Keratinocyte (primary cell): ENCODE results near the gene PDILT.

Experiments
- EZH2 ChIP-seq: IDR thresholded peaks from one replicate; pipeline ENCODE4 v1.6.1; 2012; ENCODE audit warnings: inconsistent platforms, mild to moderate bottlenecking, low read length, moderate library complexity
- TF ChIP-seq, protein P1 (sequence below), 3 experiments: IDR thresholded peaks in 1 of 3; conservative IDR thresholded peaks in 1 of 3; optimal IDR thresholded peaks in 1 of 3; 2 replicates in 2 of 3; 3 replicates in 1 of 3; pipeline versions ENCODE3 to v1.5.1; 2011; ENCODE audit warnings: low read length in 3 of 3, mild to moderate bottlenecking in 3 of 3, moderate library complexity in 2 of 3, control low read depth in 1 of 3, inconsistent platforms in 1 of 3; ENCODE audit not compliant: insufficient read depth in 2 of 3; ENCODE audit errors: extremely low read depth in 1 of 3

- TF ChIP-seq EZH2, result no peak
- TF ChIP-seq, protein P1, sequence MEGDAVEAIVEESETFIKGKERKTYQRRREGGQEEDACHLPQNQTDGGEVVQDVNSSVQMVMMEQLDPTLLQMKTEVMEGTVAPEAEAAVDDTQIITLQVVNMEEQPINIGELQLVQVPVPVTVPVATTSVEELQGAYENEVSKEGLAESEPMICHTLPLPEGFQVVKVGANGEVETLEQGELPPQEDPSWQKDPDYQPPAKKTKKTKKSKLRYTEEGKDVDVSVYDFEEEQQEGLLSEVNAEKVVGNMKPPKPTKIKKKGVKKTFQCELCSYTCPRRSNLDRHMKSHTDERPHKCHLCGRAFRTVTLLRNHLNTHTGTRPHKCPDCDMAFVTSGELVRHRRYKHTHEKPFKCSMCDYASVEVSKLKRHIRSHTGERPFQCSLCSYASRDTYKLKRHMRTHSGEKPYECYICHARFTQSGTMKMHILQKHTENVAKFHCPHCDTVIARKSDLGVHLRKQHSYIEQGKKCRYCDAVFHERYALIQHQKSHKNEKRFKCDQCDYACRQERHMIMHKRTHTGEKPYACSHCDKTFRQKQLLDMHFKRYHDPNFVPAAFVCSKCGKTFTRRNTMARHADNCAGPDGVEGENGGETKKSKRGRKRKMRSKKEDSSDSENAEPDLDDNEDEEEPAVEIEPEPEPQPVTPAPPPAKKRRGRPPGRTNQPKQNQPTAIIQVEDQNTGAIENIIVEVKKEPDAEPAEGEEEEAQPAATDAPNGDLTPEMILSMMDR (optimal IDR thresholded peaks at IDR 0.05 in 1 of 3, IDR thresholded peaks at IDR 0.05 in 1 of 3, conservative IDR thresholded peaks at IDR 0.05 in 1 of 3; ENCODE audit: extremely low read depth in 1 of 3, insufficient read depth in 2 of 3, low read length in 3 of 3), result no peak
Measured at GRCh38 chr16:20410121-20410723, 5.7 kb upstream of the PDILT start.
